Astrocyte (in vitro differentiated cells and primary cell): ENCODE data around the gene IGFBPL1.

ENCODE experiments used
- CTCF ChIP-seq: IDR thresholded peaks from 2 replicates; pipeline ENCODE4 v1.5.1; 2011; ENCODE audit warnings: low read depth, mild to moderate bottlenecking, inconsistent platforms, low read length, moderate library complexity; ENCODE audit not compliant: insufficient read depth
- EZH2 ChIP-seq: IDR thresholded peaks from 2 replicates; pipeline ENCODE4 v1.6.1; 2012; ENCODE audit warnings: mild to moderate bottlenecking, low read length, inconsistent platforms; ENCODE audit not compliant: insufficient read depth

GRCh38 chr9:38387751-38388150, 36.5 kb downstream of the IGFBPL1 start:
- TF ChIP-seq CTCF (no peak), EZH2 (no peak)
